ENCODE data around the gene LRBA. TPM values are rescaled to one million over a fixed set of nuclear protein-coding genes. Genes with fewer than 3 reads are reported as not detected.

Gene LRBA
- total RNA-seq, 1 experiment from 2014 or later: 55.3 TPM

DNA sequence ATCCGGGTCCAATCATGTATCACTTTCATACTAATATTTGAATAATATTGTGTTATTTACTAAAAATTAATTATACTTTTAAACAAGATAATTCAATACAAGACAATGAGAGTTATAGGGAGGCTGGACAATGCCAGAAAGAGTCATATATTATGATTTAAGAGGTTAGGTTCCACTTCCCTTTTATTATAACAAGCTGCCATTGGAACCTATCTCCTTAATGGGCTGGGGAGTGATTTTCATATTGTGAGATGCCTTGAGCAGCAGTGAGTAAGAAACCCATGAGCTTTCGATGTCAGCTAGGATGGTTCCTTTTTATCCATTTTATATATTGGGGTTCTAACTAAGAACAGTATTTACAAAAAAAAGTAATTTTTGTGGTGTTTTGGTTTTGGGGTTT is 341.3 kb downstream of the LRBA start:
- no peaks in the 10 kb centered on the region for H4K20me1 ChIP-seq (ENCODE audit: control insufficient read depth, insufficient read depth, insufficient read length)
- Mint-ChIP-seq H3K9me3 (no peaks in the 10 kb centered on the region), H3K4me1 (no peaks in the 10 kb centered on the region), H3K27ac (no peak overlapping the region), H3K4me3 (no peak overlapping the region), H3K36me3 (ENCODE audit: insufficient read depth in 1 of 3, low read depth in 3 of 3) (no peaks in the 10 kb centered on the region), H3K27me3 (ENCODE audit: low read depth) (no peaks in the 10 kb centered on the region)
- no peak overlapping the region for H2AFZ ChIP-seq (ENCODE audit: low read length)
- no peak overlapping the region for H2BK15ac ChIP-seq (ENCODE audit: low read depth, low read length)
- H3K9me3 ChIP-seq (ENCODE audit: control insufficient read depth, low read depth, low read length): no peaks in the 10 kb centered on the region
- no peak overlapping the region for H2AK5ac ChIP-seq (ENCODE audit: insufficient read length, low read length)
- no peak overlapping the region for H3K14ac ChIP-seq (ENCODE audit: insufficient read depth, low read length)
- no CpG with 5 or more reads among the region's 2 CpGs for WGBS (ENCODE audit: extremely low coverage, insufficient read length, low lambda C conversion rate)
- no peaks in the 10 kb centered on the region for H3K79me2 ChIP-seq (ENCODE audit: insufficient read depth, low read length)
- H4K8ac ChIP-seq (replicated peaks; ENCODE audit: insufficient read length, low read depth, low read length): no peak overlapping the region
- no peak overlapping the region for H3K27ac ChIP-seq (ENCODE audit: insufficient read length, low read depth, low read length)
- no peak overlapping the region for H3K4ac ChIP-seq (ENCODE audit: low read depth, low read length)
- H3K18ac ChIP-seq (ENCODE audit: insufficient read length, low read depth, low read length): no peak overlapping the region
- H3K27me3 ChIP-seq (ENCODE audit: insufficient read depth, low read length): no peaks in the 10 kb centered on the region
- H3K23ac ChIP-seq (ENCODE audit: insufficient read length, low read depth, low read length): no peak overlapping the region
- no peaks in the 10 kb centered on the region for H3K4me1 ChIP-seq (ENCODE audit: insufficient read depth, low read length)
- H3K9ac ChIP-seq (ENCODE audit: extremely low read depth, insufficient read length, low read length): no peak overlapping the region
- no peaks in the 10 kb centered on the region for H3K23me2 ChIP-seq (ENCODE audit: insufficient read length, low read depth, low read length, poor library complexity, severe bottlenecking)
- no peak overlapping the region for H3K56ac ChIP-seq (ENCODE audit: insufficient read length, low read depth, low read length)
- H3K4me2 ChIP-seq (ENCODE audit: insufficient read depth, insufficient read length, low read length): no peak overlapping the region
- no peak overlapping the region for H4K5ac ChIP-seq (ENCODE audit: insufficient read length, low read depth, low read length)
- H2BK120ac ChIP-seq (ENCODE audit: low read depth, low read length, poor library complexity, severe bottlenecking): no peak overlapping the region
- no peaks in the 10 kb centered on the region for H3K79me1 ChIP-seq (ENCODE audit: insufficient read depth, low read depth, low read length, poor library complexity, severe bottlenecking)
- TF ChIP-seq, protein P1, sequence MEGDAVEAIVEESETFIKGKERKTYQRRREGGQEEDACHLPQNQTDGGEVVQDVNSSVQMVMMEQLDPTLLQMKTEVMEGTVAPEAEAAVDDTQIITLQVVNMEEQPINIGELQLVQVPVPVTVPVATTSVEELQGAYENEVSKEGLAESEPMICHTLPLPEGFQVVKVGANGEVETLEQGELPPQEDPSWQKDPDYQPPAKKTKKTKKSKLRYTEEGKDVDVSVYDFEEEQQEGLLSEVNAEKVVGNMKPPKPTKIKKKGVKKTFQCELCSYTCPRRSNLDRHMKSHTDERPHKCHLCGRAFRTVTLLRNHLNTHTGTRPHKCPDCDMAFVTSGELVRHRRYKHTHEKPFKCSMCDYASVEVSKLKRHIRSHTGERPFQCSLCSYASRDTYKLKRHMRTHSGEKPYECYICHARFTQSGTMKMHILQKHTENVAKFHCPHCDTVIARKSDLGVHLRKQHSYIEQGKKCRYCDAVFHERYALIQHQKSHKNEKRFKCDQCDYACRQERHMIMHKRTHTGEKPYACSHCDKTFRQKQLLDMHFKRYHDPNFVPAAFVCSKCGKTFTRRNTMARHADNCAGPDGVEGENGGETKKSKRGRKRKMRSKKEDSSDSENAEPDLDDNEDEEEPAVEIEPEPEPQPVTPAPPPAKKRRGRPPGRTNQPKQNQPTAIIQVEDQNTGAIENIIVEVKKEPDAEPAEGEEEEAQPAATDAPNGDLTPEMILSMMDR (conservative IDR thresholded peaks at IDR 0.05): no peak
- H2BK12ac ChIP-seq (ENCODE audit: insufficient read length, low read depth, low read length): no peak overlapping the region
- H3T11ph ChIP-seq (ENCODE audit: low read length): no peak overlapping the region
- H2BK20ac ChIP-seq (ENCODE audit: low read depth, low read length, poor library complexity, severe bottlenecking): no peak overlapping the region
- no peak for DNase-seq
- H2BK5ac ChIP-seq (ENCODE audit: insufficient read length, low read length): no peak overlapping the region
- no peak overlapping the region for H4K91ac ChIP-seq (ENCODE audit: insufficient read length, low read depth, low read length)
